Neural cell (in vitro differentiated cells): ENCODE results near the gene PCTP. TPM values are rescaled to one million over a fixed set of nuclear protein-coding genes. Genes with fewer than 3 reads are reported as not detected.

ENCODE experiments used
- H2AFZ ChIP-seq: fragments of 200-600, 300-800 bp; sonication (generic), shearing (Covaris generic); 2 replicates; pipeline ENCODE4 v1.6.0; 2014; ENCODE audit warnings: low read depth, mild to moderate bottlenecking, antibody characterized with exemption, low read length, moderate library complexity
- H3F3A ChIP-seq: fragments of 200-600 bp; shearing (Covaris generic); 2 replicates; pipeline ENCODE4 v1.6.1; 2016; ENCODE audit warnings: mild to moderate bottlenecking, moderate library complexity, mixed read lengths, antibody characterized with exemption, low read length; ENCODE audit not compliant: insufficient read depth, poor library complexity, severe bottlenecking
- H3K27ac ChIP-seq: fragments of 200-600, 300-800 bp; sonication (generic), shearing (Covaris generic); 2 replicates; pipeline ENCODE4 v1.5.1; 2014; ENCODE audit warnings: mild to moderate bottlenecking, low read length, moderate library complexity
- H3K27me3 ChIP-seq: fragments of 300-800, 200-600 bp; sonication (generic), shearing (Covaris generic); 2 replicates; pipeline ENCODE4 v1.6.0; 2014; ENCODE audit warnings: mild to moderate bottlenecking, low read depth, low read length, moderate library complexity; ENCODE audit not compliant: insufficient read depth
- H3K36me3 ChIP-seq: fragments of 300-800, 200-600 bp; sonication (generic), shearing (Covaris generic); 2 replicates; pipeline ENCODE4 v1.5.1; 2014; ENCODE audit warnings: mild to moderate bottlenecking, antibody characterized with exemption, low read length, moderate library complexity; ENCODE audit not compliant: insufficient read depth
- H3K4me2 ChIP-seq: fragments of 300-800, 200-600 bp; sonication (generic), shearing (Covaris generic); 2 replicates; pipeline ENCODE4 v1.6.0; 2014; ENCODE audit warnings: mild to moderate bottlenecking, low read length
- H3K4me3 ChIP-seq: fragments of 300-800, 200-600 bp; sonication (generic), shearing (Covaris generic); 2 replicates; pipeline ENCODE4 v1.5.1; 2014; ENCODE audit warnings: mild to moderate bottlenecking, low read length, moderate library complexity
- H3K79me2 ChIP-seq: fragments of 200-600 bp; shearing (Covaris generic); replicated peaks from 2 replicates; pipeline ENCODE4 v1.6.0; 2014; ENCODE audit warnings: mild to moderate bottlenecking, low read length, moderate library complexity; ENCODE audit not compliant: insufficient read depth
- H3K9ac ChIP-seq: fragments of 300-800, 200-600 bp; sonication (generic), shearing (Covaris generic); 2 replicates; pipeline ENCODE4 v1.6.1; 2016; ENCODE audit warnings: mild to moderate bottlenecking, low read length, mixed read lengths
- H3K9me2 ChIP-seq: fragments of 200-600 bp; shearing (Covaris generic); 2 replicates; pipeline ENCODE4 v1.6.1; 2016; ENCODE audit warnings: mild to moderate bottlenecking, low read length, mixed read lengths; ENCODE audit not compliant: insufficient read depth
- H3K9me3 ChIP-seq: fragments of 200-600, 300-800 bp; sonication (generic), shearing (Covaris generic); 2 replicates; pipeline ENCODE4 v1.6.1; 2016; ENCODE audit warnings: mild to moderate bottlenecking, mixed run types, low read length, moderate library complexity, mixed read lengths
- H4K20me1 ChIP-seq: fragments of 200-600 bp; shearing (Covaris generic); 2 replicates; pipeline ENCODE4 v1.6.1; 2016; ENCODE audit warnings: mild to moderate bottlenecking, mixed run types; ENCODE audit not compliant: insufficient read depth
- CTCF ChIP-seq: fragments of 450-650 bp; IDR thresholded peaks from 2 replicates; pipeline ENCODE4 v1.5.1; 2014; ENCODE audit warnings: antibody characterized with exemption, mild to moderate bottlenecking, moderate library complexity; ENCODE audit not compliant: poor library complexity, severe bottlenecking
- EP300 ChIP-seq: fragments of 450-650 bp; conservative IDR thresholded peaks from 2 replicates; pipeline ENCODE4 v1.6.1; 2014; ENCODE audit warnings: antibody characterized with exemption, mild to moderate bottlenecking, moderate library complexity; ENCODE audit not compliant: poor library complexity, severe bottlenecking
- EZH2 ChIP-seq: fragments of 200-600, 300-800 bp; shearing (Covaris generic), sonication (generic); IDR thresholded peaks from 2 replicates; pipeline ENCODE4 v1.6.1; 2014; ENCODE audit warnings: antibody characterized with exemption, low read length, borderline replicate concordance, mild to moderate bottlenecking; ENCODE audit not compliant: insufficient read depth, poor library complexity, severe bottlenecking
- MXI1 ChIP-seq: fragments of 450-650 bp; conservative IDR thresholded peaks from 2 replicates; pipeline ENCODE4 v1.6.1; 2014; ENCODE audit warnings: antibody characterized with exemption, mild to moderate bottlenecking; ENCODE audit not compliant: poor library complexity, severe bottlenecking
- POLR2AphosphoS5 ChIP-seq: IDR thresholded peaks from 2 replicates; pipeline ENCODE4 v1.6.1; 2012
- RAD21 ChIP-seq: fragments of 450-650 bp; conservative IDR thresholded peaks from 2 replicates; pipeline ENCODE4 v1.6.1; 2014; ENCODE audit warnings: antibody characterized with exemption, mild to moderate bottlenecking, moderate library complexity
- SMC3 ChIP-seq: fragments of 450-650 bp; conservative IDR thresholded peaks from 2 replicates; pipeline ENCODE4 v1.6.1; 2014; ENCODE audit warnings: antibody characterized with exemption, mild to moderate bottlenecking, moderate library complexity; ENCODE audit not compliant: poor library complexity
- TAF1 ChIP-seq: IDR thresholded peaks from 2 replicates; pipeline ENCODE4 v1.6.1; 2012; ENCODE audit warnings: low read depth
- polyA plus RNA-seq: library from polyadenylated mRNA; depleted of rRNA; stranded (reverse); fragments of >200 nt; gene quantifications from 2 replicates; pipeline ENCODE4 v1.2.3, GENCODE V29; 2014
- TF ChIP-seq, protein P1 (sequence below): IDR thresholded peaks from 2 replicates; pipeline ENCODE4 v1.6.1; 2012; ENCODE audit warnings: borderline replicate concordance

Gene PCTP
- polyA plus RNA-seq, 1 donor from 2014 or later = 3.9 TPM

DNA sequence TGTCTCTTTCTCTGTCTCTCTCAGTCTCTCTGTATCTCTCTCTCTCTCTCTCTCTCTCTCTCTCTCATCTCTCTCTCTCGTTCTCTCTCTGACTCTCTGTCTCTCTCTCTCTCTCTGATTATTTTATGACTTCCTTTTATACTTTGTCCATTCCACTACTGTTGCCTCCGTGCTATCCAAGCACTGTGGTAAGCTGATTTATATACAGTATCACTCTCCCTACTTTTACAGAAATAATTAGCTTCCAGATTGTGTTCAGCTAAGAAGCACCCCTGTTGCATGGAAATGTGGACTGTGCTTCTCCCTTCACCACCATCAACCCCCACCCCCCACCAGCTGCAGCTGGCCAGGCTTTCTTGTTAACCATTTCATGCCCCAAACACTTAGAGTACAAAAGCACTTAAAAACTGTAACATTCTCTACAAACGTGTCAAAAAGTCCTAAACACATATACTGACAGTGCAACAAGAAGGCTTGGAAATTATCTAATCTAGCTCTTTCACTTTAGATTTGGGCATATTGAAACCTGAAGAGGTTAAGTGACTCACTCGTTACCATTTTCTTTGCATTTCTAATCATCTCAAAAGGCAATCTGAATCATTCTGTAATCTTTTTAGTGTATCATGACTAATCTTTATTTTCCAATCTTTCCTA lies 16.6 kb upstream of the PCTP start:
- H4K20me1 ChIP-seq = no peaks in the 10 kb centered on the region
- no peak overlapping the region for H2AFZ ChIP-seq
- H3K79me2 ChIP-seq = no peaks in the 10 kb centered on the region
- H3K4me2 ChIP-seq = no peak overlapping the region
- no peaks in the 10 kb centered on the region for H3K36me3 ChIP-seq
- no peak overlapping the region for H3K9ac ChIP-seq
- TF ChIP-seq EP300 (no peak), EZH2 (no peak), RAD21 (no peak), CTCF (no peak), POLR2AphosphoS5 (no peak), MXI1 (no peak), TAF1 (no peak), SMC3 (no peak)
- TF ChIP-seq, protein P1, sequence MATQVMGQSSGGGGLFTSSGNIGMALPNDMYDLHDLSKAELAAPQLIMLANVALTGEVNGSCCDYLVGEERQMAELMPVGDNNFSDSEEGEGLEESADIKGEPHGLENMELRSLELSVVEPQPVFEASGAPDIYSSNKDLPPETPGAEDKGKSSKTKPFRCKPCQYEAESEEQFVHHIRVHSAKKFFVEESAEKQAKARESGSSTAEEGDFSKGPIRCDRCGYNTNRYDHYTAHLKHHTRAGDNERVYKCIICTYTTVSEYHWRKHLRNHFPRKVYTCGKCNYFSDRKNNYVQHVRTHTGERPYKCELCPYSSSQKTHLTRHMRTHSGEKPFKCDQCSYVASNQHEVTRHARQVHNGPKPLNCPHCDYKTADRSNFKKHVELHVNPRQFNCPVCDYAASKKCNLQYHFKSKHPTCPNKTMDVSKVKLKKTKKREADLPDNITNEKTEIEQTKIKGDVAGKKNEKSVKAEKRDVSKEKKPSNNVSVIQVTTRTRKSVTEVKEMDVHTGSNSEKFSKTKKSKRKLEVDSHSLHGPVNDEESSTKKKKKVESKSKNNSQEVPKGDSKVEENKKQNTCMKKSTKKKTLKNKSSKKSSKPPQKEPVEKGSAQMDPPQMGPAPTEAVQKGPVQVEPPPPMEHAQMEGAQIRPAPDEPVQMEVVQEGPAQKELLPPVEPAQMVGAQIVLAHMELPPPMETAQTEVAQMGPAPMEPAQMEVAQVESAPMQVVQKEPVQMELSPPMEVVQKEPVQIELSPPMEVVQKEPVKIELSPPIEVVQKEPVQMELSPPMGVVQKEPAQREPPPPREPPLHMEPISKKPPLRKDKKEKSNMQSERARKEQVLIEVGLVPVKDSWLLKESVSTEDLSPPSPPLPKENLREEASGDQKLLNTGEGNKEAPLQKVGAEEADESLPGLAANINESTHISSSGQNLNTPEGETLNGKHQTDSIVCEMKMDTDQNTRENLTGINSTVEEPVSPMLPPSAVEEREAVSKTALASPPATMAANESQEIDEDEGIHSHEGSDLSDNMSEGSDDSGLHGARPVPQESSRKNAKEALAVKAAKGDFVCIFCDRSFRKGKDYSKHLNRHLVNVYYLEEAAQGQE = no peak
- H3K9me2 ChIP-seq = no peaks in the 10 kb centered on the region
- H3F3A ChIP-seq = no peaks in the 10 kb centered on the region
- H3K27me3 ChIP-seq = no peaks in the 10 kb centered on the region
- H3K9me3 ChIP-seq = no peaks in the 10 kb centered on the region
- H3K4me3 ChIP-seq = no peak overlapping the region
- H3K27ac ChIP-seq = no peak overlapping the region

DNA sequence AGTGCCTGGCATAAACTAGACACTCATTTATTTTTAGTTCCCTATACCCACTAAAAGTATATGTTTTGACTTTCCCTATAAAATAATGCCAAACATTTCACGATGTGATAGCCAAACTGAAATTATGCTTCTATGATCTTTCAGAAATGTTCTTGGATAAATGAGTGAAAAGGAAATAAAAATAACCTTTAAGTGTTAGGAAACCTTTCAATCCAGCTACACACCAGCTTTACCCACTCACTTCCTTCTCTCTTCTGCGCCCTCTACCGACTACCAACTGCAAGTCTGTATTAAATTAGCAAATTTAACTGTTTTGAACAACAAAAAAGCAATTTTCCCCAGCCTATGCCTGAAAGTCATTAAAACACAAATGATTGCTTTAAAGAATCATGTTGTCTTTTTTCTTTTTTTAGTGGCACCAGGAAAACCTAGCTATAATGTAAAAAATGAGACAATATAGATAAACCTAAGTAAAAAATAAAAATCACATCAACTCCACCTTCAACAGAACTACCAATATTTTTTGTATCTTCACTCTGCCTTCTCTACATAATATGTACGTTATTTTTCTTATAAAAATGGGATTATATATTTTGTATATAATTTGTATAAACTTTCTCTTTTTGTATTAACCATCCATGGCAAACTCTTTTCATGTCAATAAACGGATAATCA lies 15.0 kb upstream of the PCTP start:
- TF ChIP-seq CTCF (peak; percentile 37), RAD21 (no peak)
- Histone ChIP-seq H3K36me3 (no peaks in the 10 kb centered on the region), H2AFZ (no peak overlapping the region), H3K4me2 (no peak overlapping the region), H3K79me2 (no peaks in the 10 kb centered on the region), H3F3A (no peaks in the 10 kb centered on the region), H4K20me1 (no peaks in the 10 kb centered on the region), H3K27me3 (no peaks in the 10 kb centered on the region), H3K9ac (no peak overlapping the region), H3K9me2 (no peaks in the 10 kb centered on the region), H3K9me3 (no peaks in the 10 kb centered on the region), H3K4me3 (no peak overlapping the region), H3K27ac (no peak overlapping the region)
